ENCODE data around the gene PRPF19.

DNA sequence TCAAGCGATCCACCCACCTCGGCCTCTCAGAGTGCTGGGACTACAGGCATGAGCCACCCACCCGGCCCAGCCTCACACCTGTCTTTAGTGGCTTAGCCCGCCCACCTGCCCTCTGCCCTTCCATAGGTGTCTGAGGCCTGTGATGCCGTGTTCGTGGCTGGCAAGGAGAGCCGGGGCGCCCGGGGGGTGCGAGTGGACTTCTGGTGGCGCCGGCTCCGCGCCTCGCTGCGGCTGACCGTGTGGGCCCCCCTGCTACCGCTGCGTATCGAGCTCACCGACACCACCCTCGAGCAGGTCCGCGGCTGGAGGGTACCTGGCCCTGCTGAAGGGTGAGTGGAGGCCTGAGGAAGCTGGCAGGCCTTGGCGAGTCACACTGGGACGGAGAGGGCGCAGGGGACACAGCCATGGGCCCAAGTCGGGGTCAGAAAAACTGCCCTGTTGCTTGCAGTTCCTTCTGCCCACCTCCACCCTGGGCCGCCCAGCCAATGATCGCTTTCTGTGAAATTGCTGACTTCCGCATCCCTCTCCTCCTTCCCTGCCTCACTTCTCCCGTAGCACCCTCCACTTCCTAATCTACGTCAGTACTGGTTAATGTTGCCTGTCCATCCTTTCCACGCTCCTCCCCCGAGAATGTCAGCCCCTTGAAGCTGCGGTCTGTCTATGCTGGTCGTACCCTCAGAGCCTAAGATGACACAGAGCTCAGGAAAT is 27.2 kb upstream of the PRPF19 start:
- TF ChIP-seq, protein P1, sequence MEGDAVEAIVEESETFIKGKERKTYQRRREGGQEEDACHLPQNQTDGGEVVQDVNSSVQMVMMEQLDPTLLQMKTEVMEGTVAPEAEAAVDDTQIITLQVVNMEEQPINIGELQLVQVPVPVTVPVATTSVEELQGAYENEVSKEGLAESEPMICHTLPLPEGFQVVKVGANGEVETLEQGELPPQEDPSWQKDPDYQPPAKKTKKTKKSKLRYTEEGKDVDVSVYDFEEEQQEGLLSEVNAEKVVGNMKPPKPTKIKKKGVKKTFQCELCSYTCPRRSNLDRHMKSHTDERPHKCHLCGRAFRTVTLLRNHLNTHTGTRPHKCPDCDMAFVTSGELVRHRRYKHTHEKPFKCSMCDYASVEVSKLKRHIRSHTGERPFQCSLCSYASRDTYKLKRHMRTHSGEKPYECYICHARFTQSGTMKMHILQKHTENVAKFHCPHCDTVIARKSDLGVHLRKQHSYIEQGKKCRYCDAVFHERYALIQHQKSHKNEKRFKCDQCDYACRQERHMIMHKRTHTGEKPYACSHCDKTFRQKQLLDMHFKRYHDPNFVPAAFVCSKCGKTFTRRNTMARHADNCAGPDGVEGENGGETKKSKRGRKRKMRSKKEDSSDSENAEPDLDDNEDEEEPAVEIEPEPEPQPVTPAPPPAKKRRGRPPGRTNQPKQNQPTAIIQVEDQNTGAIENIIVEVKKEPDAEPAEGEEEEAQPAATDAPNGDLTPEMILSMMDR (IDR thresholded peaks at IDR 0.05; ENCODE audit: low read depth, low read length, poor library complexity, severe bottlenecking): no peak
- no peak for TF ChIP-seq EZH2phosphoT487 (IDR thresholded peaks at IDR 0.05; ENCODE audit: borderline replicate concordance, low read length)
